ENCODE results near the gene STOML2.
"Not testable (repeated sequence)": the region's sequence is repeated elsewhere in the genome, so short reads cannot be mapped to it uniquely, and the experiment has no call there.

Gene STOML2, protein sequence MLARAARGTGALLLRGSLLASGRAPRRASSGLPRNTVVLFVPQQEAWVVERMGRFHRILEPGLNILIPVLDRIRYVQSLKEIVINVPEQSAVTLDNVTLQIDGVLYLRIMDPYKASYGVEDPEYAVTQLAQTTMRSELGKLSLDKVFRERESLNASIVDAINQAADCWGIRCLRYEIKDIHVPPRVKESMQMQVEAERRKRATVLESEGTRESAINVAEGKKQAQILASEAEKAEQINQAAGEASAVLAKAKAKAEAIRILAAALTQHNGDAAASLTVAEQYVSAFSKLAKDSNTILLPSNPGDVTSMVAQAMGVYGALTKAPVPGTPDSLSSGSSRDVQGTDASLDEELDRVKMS

DNA sequence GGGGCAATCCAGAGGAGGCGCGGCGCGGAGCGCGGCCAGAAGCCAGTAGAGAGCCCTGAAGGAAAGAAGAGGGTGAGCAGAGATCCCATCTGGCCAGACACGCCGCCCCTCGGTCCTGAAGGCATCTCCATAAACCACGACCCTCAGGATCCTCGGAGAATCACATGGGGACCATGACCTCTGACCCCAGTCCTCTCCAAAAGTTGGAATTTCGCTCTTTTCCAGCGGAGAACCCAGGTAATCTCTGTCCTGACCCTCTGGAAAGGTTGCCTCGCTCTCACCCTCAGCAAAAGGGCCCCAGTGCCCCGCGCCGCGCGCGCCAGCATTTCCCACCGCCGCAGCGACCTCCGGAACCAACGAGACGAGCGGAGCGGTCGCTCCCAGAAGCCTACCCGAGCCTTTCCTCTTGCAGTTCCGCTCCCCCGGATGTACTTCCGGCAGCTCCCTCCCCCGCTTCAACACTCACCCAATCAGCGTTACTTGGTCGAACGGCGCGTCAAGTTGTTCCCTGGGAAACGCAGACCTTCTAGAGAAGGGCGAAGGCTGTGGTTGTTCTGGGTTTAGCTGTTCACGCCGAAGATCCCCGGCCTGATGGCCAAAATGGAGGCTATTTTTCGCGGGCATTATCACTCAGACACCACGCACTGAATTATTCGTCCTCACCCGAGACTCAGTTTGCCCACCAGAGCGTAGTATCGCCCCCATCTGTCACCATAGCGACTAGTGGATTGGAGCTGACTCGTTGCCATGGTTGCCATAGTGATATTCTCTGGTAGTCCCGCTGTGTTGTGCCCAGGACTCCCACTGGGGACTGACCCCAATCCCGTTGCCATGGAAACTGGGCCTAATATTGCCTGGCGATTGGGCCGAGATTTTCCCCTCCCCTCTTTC is at the start of gene STOML2:
Gene STOML2 (minus strand): TSS at position 363 of the 891 bp plus-strand sequence. CDS start 37 bp downstream, at position 326.
- DNase-seq (ENCODE audit: low spot score): peak; percentile 96

DNA sequence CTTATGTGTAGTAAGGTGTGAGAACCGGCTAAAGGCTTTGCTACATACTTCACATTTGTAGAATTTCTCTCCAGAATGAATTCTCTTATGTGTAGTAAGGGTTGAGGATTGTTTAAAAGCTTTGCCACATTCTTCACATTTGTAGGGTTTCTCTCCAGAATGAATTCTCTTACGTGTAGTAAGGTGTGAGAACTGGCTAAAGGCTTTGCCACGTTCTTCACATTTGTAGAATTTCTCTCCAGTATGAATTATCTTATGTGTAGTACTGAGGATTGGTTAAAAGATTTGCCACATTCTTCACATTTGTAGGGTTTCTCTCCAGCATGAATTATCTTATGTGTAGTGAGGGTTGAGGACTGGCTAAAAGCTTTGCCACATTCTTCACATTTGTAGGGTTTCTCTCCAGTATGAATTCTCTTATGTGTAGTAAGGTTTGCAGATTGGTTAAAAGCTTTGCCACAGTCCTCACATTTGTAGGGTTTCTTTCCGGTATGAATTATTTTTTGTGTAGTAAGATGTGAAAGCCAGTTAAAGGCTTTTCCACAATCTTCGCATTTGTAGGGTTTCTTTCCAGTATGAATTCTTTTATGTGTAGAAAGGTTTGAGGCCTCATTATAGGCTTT is 45.1 kb upstream of the STOML2 start:
- not testable (repeated sequence) for DNase-seq (ENCODE audit: low spot score)

DNA sequence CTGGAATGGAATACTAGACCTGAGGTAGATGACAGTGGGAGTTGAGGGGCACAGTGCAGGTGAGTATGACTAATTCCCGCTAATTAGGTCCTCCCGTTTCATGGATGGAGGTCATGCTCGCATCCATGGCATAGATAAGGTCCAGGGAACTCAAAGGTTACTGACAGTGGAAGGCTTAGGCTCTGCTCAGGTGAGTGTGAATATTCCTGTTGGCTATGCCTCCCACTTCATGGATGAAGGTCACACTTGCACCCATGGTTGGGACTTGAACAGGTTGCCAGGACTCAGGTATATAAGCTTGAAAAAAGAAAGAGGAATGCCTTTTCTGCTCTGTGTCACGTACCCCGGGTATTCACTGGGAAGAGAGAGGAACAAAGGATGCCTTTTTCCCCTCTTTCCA is 39.1 kb upstream of the STOML2 start:
- no peak for DNase-seq (ENCODE audit: low spot score)

DNA sequence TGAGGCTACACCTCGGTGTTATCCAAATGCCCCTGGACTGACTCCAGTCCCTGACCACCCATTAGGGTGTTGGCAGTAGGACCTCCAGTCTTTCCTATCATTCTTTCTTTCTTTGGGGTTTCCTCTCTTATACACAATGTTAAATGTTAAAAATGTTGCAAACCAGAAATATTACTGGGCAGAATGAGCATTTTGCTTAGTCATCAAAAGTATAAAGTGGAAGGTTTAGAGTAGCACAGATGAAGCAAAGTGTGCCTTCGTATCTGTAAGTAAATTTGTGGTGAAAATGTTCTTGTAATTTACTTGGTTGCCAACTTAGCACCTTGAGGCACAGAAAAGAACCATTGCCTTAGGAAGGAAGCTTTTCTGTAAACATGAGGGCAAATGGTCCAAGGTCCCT is 37.2 kb upstream of the STOML2 start:
- no peak for DNase-seq (ENCODE audit: low spot score)

DNA sequence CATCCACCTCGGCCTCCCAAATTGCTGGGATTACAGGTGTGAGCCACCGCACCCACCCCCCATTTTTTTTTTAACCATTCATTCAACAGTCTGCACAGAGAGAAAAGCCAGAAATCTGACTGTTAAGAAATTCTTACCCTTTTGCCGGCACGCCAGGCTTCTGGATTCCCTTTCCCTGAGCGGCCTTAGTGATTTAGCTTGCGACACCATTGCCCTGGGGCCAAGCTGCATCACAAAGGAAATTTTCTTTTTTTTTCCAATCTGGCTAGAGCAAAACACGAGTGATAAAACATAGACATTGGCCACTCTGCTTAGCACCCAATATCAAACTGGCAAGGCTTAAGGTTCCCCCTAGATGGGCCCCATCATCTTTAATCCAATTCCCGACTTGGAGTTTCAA is 33.9 kb upstream of the STOML2 start:
- DNase-seq (ENCODE audit: low spot score): no peak

DNA sequence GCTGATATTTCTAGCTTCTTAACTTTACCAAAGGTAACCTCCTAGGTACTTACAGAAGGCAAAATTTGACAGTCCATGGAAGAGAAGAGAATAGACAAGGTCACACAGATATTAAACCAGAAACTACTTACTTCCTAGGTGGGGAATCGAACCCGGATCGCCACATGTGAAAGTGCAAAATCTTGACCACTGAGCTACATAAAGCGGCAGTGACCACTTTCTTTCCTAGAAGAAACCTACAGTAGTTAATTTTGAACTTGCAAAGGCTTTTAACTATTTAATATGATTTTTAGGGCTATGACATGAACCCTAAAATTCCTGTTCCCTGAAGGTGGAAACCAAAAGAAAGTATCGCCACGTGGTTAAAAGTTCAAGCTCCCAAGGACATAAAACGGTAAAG is 33.1 kb upstream of the STOML2 start:
- DNase-seq (ENCODE audit: low spot score): no peak

DNA sequence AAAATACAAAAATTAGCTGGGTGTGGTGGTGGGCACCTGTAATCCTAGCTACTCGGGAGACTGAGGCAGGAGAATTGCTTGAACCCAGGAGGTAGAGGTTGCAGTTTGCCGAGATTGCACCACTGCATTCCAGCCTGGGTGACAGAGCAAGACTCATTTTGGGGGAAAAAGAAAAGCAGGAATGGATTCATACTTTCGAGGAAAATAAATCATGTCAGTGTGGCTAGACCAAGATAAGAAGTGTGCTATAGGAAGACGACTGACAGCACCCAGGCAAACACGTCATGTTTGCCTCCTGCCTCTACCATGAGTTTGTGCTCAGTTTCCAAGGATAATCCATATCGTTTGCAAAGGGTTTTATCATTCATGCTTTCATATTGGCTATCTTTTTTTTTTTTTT is 32.0 kb upstream of the STOML2 start:
- no peak for DNase-seq (ENCODE audit: low spot score)

DNA sequence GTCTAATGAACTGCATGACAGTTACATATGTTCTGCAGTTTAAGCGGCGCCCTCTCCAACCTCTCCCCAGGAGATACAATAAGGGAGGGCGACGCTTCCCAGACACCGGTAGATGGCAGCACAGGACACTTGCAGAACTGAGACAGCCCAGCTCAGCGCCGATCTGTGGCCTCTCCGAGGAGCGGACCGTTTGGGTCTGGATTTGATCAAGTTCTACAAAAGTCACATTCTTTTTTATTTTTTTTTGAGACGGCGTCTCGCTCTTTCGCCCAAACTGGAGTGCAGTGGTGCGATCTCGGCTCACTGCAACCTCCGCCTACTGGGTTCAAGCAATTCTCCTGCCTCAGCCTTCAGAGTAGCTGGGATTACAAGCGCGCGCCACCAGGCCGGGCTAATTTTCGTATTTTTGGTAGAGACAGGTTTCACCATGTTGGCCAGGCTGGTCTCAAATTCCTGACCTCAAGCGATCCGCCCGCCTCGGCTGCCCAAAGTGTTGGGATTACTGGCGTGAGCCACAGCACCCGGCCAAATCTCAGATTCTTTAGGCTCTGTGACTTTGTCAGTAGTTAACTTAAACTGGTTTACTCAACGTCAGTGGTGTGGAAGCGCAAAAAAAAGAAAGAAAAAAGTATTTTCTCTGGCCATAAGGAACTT is 14.1 kb upstream of the STOML2 start:
- peak; percentile 89 for DNase-seq (ENCODE audit: low spot score)

DNA sequence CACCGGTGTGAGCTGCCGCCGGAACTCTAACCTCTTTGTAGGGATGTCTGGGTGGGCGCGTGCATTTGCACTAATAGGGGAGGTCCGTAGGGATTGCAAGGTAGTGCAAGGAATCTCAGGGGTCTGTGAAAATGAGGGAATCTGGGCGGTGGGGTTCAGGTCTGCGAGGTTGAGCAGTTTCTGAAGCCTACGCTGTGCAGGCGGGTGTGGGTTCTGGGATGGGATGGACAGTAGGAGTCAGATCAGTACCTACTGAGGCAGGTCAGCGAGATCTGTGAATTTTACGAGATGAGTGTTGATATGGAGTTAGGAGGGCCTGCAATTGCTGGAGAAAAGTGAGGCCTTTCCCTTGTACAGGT is 13.6 kb upstream of the STOML2 start:
- DNase-seq (ENCODE audit: low spot score): no peak

DNA sequence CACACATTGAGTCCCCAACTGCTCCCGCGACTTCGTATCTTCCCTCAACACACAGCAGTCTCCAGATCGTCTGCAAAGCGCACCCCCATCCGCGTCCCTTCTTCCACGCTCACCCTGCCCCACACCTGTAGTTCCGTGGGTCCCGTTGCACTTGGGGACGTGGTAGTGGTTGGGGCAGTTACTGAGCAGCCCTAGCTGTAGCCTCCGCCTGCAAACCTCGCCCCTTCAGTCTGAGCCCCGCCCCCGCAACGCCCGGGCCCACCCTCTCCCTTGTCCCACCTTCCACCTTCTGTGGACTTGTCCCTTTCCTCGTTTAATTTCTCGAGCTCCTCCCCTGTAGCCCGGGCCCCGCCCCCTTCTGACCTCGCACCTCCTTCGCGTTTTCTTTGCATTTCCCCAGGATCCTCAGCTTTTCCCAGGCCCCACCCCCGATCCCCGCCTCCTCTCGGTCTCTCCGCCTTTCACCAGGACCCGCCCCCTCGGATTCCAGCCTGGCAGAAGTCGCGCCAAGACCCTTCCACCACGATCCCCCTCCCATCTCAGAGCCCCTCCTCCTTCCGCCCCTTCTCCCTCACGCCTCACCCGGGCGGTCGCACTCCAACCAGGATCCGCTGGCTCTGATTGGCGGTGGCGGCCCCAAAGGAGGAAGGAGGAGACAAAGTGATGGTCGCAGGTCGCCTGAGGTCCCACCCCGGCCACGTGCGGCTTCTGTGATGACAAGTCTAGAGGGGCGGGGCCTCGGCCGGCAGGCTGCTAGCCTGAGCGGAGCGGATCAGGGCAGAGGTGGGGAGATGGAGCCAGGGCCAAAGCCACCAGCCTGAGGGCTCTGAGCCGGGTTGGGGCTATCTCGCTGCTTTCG is 13.0 kb upstream of the STOML2 start, which contains the start of gene ATOSB:
Gene ATOSB (minus strand): TSS at position 183 of the 859 bp plus-strand sequence. CDS start 7,588 bp downstream, outside the sequence.
- peak; percentile 92 for DNase-seq (ENCODE audit: low spot score)

DNA sequence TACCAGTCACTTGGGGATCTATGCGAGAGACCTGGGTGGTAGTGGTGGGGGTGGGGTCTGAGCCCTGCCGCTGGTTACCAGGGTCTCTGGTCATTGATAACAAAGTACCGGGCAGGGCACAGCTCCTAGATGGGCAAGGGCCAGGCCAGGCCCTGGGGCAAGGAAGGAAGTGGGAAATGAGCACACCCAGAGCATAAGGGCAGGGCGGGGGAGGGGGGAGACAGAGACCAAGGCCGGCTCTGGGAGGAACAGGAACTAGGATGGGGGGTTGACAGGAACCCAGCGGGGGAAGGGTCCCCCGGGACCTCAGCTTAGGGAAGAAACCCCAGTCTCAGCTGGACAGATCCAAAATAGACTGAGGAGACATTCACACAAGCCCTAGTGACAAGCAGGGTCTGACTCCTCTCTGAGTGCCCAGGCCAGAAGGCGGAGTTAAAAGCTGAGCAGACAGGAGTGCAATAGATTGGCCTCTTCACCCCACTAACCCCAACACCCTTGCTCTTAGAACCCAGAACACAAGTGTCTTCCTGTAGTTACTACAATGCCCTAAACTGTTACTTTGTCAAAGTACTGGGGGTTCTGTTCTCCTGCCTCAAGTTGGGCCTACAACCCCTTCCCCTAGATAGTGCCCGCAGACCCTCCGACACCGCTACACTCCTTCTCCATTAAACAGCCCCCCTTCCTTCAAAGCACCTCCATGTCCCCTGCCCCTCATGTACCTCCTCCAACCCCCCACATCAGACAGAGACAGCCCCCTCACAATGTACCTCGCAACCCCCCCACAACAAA is 12.1 kb upstream of the STOML2 start:
- peak; percentile 22 for DNase-seq (ENCODE audit: low spot score)

DNA sequence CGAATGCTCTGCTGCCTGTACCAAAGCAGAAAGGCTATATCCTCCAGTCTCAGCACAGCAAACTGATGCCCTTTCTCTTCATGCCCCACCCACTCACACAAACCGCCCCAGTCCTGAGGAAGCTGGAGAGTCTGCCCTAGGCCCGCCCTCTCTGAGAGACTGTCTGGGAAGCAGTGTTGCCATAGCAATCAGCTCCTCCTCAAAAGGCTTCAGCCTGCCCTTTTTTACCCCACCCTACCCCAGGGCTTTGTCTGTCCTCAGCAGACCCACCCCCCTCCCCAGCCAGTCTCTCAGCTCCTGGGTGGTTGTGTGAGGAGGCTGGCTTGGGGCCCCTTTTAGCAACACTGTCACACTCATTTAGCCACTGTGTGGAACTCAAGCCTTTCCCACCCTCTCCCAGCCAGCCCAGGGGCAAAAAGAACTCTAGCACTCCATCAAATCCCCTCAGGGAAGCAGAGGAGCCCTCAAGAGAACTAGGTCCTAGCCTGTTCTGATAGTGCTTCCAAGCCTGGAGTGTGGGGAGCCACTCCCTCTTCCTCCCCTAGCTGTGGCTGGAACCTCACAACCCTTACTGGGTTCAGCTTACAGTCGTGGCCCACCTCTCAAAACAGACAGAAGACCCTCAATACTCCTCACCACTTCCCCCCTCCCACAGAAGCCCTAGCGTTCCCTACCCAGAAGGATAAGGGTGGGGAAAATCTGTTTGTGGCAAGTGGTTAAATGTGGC is 11.3 kb upstream of the STOML2 start:
- DNase-seq (ENCODE audit: low spot score): peak; percentile 89

DNA sequence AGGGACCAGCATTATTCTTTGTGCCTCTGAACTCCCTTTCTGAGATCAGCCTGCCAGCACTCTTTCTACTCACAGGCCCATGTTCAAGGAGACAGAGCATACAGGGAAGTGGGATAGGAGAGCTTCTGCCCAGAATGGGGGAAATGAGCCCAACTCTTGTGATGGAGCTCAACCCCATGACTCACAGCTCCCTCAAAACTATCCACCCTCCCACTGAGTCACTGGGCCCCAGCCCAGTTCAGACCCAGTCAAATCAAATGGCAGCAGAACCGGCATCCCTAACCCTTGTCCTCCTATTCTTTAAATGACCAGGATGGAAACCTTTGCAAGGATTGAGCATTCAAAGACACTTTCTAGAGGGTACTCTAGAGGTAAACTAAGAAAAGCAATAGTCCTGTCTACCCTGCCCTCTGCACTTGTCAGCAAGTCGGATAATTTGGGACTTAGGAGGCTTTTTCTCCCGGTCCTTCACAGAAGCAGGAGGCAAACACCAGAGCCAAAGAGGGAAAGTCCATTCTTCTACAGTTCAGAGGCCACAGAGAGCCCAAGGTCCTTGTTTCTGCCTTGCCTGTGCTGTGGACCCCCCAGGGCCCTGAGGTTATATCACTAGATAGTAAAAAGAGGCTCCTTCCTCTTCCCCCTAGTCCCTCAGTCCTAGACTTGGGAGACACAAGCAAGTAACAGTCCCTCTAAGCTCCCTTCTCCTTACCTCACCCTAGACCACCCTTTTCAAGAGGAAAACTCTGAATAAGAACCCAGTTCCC is 9.5 kb upstream of the STOML2 start:
- peak; percentile 69 for DNase-seq (ENCODE audit: low spot score)

DNA sequence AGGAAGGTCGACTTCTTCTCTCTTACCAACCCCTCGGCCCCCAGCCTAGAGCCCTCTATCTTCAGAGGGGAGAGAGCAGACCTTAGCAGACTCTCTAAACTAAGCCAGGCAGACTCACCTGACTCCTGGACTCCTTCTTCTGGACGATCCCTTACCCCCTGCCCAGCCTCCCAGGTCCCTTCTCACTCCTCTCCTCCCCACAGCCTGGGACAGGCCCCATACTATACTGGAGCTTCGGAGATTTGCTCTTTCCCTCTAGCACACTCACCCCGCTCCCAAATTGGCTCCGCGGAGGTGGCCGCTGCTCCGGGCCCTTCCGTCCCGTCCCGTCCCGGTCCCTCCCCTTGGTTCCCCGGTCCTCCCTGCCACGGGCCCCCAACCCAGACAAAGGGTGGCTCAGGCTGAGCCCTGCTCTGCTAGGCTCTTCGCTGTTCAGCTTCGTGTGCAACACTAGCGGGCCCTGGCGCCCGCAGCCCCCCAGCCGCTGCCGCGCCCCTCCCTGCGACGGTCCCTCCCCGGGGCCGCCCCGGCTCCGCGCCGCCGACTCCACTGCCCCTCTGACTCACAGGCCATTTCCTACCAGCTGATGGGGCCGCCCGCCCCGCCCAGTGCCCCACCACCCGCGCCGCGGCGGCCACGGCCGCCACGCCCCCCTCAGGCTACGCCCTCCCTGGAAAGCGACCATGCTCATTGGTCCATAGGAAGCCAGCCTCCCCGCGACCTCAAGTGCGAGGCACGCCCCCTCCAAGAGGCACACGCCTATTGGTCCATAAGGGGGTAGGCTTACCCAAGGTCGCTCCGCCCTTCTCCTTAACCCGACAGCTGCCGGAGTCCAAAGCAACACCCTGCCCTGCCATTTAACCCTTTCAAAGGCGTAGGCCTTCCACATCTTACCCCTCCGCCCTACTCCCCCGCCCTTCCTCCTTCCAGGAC is 8.3 kb upstream of the STOML2 start:
- peak; percentile 95 for DNase-seq (ENCODE audit: low spot score)

DNA sequence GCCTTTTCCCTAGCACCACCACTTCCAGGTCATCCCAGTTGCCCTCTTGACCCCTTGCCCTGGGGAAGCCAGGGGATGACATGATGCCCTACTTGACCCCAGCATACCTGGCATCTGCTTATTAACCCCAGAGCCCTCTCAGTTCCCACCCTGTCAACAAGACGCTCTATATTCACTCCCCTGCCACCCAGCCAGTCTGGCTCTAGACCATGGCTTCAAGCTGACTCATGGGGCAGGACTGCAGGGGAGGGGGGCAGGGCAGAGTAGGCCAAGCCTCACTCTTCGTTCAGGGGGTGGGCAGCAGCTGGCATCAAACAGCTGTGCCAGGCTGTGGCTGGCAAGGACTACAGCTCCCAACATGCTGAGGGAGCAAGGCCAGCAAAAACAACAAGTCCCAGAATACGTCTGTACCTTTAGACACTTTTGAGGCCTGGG is 7.4 kb upstream of the STOML2 start:
- peak; percentile 54 for DNase-seq (ENCODE audit: low spot score)

DNA sequence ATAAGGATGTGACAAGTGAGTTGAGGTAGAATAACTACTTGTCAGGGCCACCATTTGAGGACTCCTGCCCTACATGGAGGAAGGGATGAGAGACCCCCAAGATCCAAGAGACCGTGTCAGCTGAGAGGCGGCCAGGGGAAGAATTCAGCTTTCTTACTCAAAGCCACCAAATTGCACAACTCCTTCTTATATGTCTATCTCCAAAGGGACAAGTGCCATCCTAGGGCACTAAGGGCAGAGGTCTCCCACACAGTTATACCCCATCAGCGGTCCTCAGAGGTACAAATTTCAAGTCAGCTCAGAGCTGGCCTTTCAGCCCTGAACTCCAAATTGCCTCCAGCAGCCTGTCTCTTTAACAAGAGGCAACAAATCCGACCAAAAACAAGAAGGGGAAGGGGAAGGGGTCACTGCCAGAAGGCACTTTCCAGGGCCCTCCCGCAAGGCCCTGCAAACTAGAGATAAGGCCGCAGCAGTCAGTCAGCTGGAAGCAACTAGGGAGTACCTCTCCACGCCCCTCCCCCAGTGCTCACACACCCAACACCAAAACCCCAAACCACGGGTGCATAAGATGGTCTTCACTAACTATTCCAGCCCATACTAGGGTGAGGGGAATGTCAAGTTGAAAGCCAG is 6.1 kb upstream of the STOML2 start:
- DNase-seq (ENCODE audit: low spot score): no peak

DNA sequence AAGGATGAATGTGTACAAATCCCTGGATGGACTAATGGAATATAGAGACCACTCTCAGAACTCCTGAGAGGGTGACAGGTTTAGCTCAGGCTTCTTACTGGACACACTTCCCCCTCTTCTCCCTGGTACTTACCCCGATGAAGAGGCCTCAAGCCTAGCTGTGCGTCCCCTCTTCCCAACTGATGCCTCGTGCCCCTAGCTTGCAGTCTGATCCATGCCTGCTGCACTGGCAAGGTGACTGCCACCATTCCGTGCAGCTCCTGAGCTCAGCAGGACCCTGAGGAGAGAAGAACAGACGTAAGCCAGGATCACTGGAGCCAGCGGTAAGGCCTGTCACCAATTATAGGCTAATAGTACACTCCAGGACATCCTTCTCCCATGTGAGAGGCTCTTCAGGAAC is 5.5 kb upstream of the STOML2 start:
- DNase-seq (ENCODE audit: low spot score): no peak

All from AG20443 (cell line).